HepG2 (cell line): ENCODE results near the gene CFAP90. TPM values are rescaled to one million over a fixed set of nuclear protein-coding genes. Genes with fewer than 3 reads are reported as not detected.

ENCODE experiments used
- ATAC-seq: fragments of 200-7000 bp; cut with Tn5 transposase; 3 replicates; pipeline ENCODE4 v1.9.1; 2020; ENCODE audit warnings: mild to moderate bottlenecking, moderate library complexity
- BruUV-seq: library from RNA; stranded (reverse); fragments of 400-500 nt; replicated peaks from 2 replicates; lab custom pipeline; 2021; lab: Mats Ljungman, UMichigan
- CTCF ChIA-PET: fragments of 300-600 bp; formaldehyde crosslinking; extraction: SDS; loops from one replicate; lab custom pipeline; 2021; ENCODE audit warnings: low total read pairs, inconsistent platforms, low intra/inter-chr PET ratio; lab: Yijun Ruan, JAX
- POLR2A ChIA-PET: fragments of 350-600 bp; sonication (Branson Sonifier 250); formaldehyde crosslinking; loops from one replicate; lab custom pipeline; 2020; ENCODE audit warnings: antibody characterized with exemption, inconsistent platforms; lab: Yijun Ruan, JAX
- DNase-seq: peaks from one replicate; pipeline ENCODE4 v3.0.0-alpha.2; 2015; ENCODE audit warnings: low spot score
- FAIRE-seq: peaks from 3 replicates; lab custom pipeline; 2011; peaks lifted over from hg19 to GRCh38; lab: Jason Lieb, UNC
- H2AFZ ChIP-seq: one replicate; pipeline ENCODE4 v1.6.1; 2011; ENCODE audit warnings: low read length, inconsistent platforms
- H3K27ac ChIP-seq: fragments of 300-600 bp; 3 replicates; pipeline ENCODE4 v1.8.0; 2011; ENCODE audit warnings: mixed run types, mild to moderate bottlenecking, mixed read lengths, low read length, inconsistent platforms; ENCODE audit not compliant: insufficient read depth; ENCODE audit errors: extremely low read length
- H3K27me3 ChIP-seq, 2 experiments: fragments of 200-600 bp in 1 of 2; 2 replicates in 1 of 2; 3 replicates in 1 of 2; pipeline versions ENCODE4 v1.6.0 to v1.8.0; 2011; ENCODE audit warnings: low read length in 2 of 2, mild to moderate bottlenecking in 2 of 2, moderate library complexity in 2 of 2, inconsistent platforms in 1 of 2; ENCODE audit not compliant: insufficient read depth in 2 of 2, control insufficient read depth in 1 of 2
- H3K36me3 ChIP-seq, 2 experiments: fragments of 200-600 bp in 1 of 2; replicated peaks in 1 of 2; 2 replicates in 1 of 2; 3 replicates in 1 of 2; pipeline versions ENCODE4 v1.5.1 to v1.8.0; 2011; ENCODE audit warnings: low read length in 2 of 2, inconsistent platforms in 1 of 2; ENCODE audit not compliant: insufficient read depth in 2 of 2, control insufficient read depth in 1 of 2
- H3K4me1 ChIP-seq: 2 replicates; pipeline ENCODE4 v1.5.1; 2012; ENCODE audit warnings: low read length, inconsistent platforms; ENCODE audit not compliant: insufficient read depth
- H3K4me2 ChIP-seq: 2 replicates; pipeline ENCODE4 v1.6.0; 2011; ENCODE audit warnings: low read depth, low read length, inconsistent platforms
- H3K4me3 ChIP-seq, 3 experiments: fragments of 200-600 bp in 1 of 3; sonication (generic), shearing (Covaris generic) in 1 of 3; replicated peaks in 1 of 3; 2 replicates each; pipeline ENCODE4 v1.5.1; 2011 to 2016; ENCODE audit warnings: low read length in 3 of 3, inconsistent platforms in 2 of 3, low read depth in 2 of 3, mild to moderate bottlenecking in 2 of 3, control low read depth in 1 of 3, mixed read lengths in 1 of 3; ENCODE audit not compliant: insufficient read depth in 1 of 3
- H3K79me2 ChIP-seq: one replicate; pipeline ENCODE4 v1.6.1; 2011; ENCODE audit warnings: low read length, inconsistent platforms; ENCODE audit not compliant: insufficient read depth
- H3K9ac ChIP-seq: 2 replicates; pipeline ENCODE4 v1.6.0; 2011; ENCODE audit warnings: mild to moderate bottlenecking, low read depth, low read length, inconsistent platforms; ENCODE audit not compliant: insufficient read depth
- H3K9me3 ChIP-seq: 2 replicates; pipeline ENCODE4 v1.5.1; 2012; ENCODE audit warnings: mild to moderate bottlenecking, low read length
- H4K20me1 ChIP-seq: 2 replicates; pipeline ENCODE4 v1.6.0; 2011; ENCODE audit warnings: inconsistent platforms, mild to moderate bottlenecking, low read length, moderate library complexity; ENCODE audit not compliant: insufficient read depth
- AKNA ChIP-seq: sonication (generic); formaldehyde crosslinking; IDR thresholded peaks from 2 replicates; pipeline ENCODE4 v1.4.0; 2020; ENCODE audit warnings: missing genetic modification reagents, borderline replicate concordance
- KLF12 ChIP-seq: sonication (generic); formaldehyde crosslinking; IDR thresholded peaks from 2 replicates; pipeline ENCODE4 v1.4.0; 2020; ENCODE audit warnings: missing genetic modification reagents, borderline replicate concordance
- PREB ChIP-seq: sonication (generic); formaldehyde crosslinking; IDR thresholded peaks from 2 replicates; pipeline ENCODE4 v1.4.0; 2020; ENCODE audit warnings: missing genetic modification reagents
- SP140L ChIP-seq: sonication (generic); formaldehyde crosslinking; IDR thresholded peaks from 2 replicates; pipeline ENCODE4 v1.4.0; 2020; ENCODE audit warnings: missing genetic modification reagents, borderline replicate concordance
- ZFP41 ChIP-seq: sonication (generic); formaldehyde crosslinking; IDR thresholded peaks from 2 replicates; pipeline ENCODE4 v1.4.0; 2020; ENCODE audit warnings: mild to moderate bottlenecking, missing genetic modification reagents, borderline replicate concordance
- ZNF260 ChIP-seq: sonication (generic); formaldehyde crosslinking; IDR thresholded peaks from 2 replicates; pipeline ENCODE4 v1.4.0; 2020; ENCODE audit warnings: missing genetic modification reagents, low read depth, mild to moderate bottlenecking, borderline replicate concordance
- ZNF569 ChIP-seq: sonication (generic); formaldehyde crosslinking; IDR thresholded peaks from 2 replicates; pipeline ENCODE4 v1.5.0; 2020; ENCODE audit warnings: mild to moderate bottlenecking, missing genetic modification reagents, moderate library complexity, borderline replicate concordance
- ZNF577 ChIP-seq: sonication (generic); formaldehyde crosslinking; IDR thresholded peaks from 2 replicates; pipeline ENCODE4 v1.4.0; 2020; ENCODE audit warnings: mild to moderate bottlenecking, low read depth, missing genetic modification reagents, borderline replicate concordance
- ZNF589 ChIP-seq: sonication (generic); formaldehyde crosslinking; conservative IDR thresholded peaks from 2 replicates; pipeline ENCODE4 v1.8.0; 2022; ENCODE audit warnings: mild to moderate bottlenecking, moderate library complexity, missing genetic modification reagents
- ZNF878 ChIP-seq: sonication (generic); formaldehyde crosslinking; IDR thresholded peaks from 2 replicates; pipeline ENCODE4 v1.8.1; 2023; ENCODE audit warnings: mild to moderate bottlenecking, missing genetic modification reagents, moderate library complexity
- WGBS: methylation state at CpG from one replicate; pipeline ENCODE4 v1.1.6; 2017; ENCODE audit warnings: low lambda C conversion rate; 5-methylcytosine and 5-hydroxymethylcytosine counted together
- in situ Hi-C: cut with HindIII; loops from 2 replicates; pipeline ENCODE4 v1.10.0; 2017; ENCODE audit warnings: low pct_unique_long_range_greater_than_20kb; ENCODE audit not compliant: extremely low pct_ligation_motif_present
- intact Hi-C: fragments of 100-400 bp; cut with micrococcal nuclease; formaldehyde crosslinking; loops from one replicate; pipeline ENCODE4 v1.10.0; 2022; ENCODE audit not compliant: unreplicated experiment
- polyA plus RNA-seq, 8 experiments: library from polyadenylated mRNA; depleted of rRNA in 3 of 8; stranded (reverse) in 7 of 8; unstranded in 1 of 8; fragments of >200 nt; fragmentation: Illumina TruSeq in 4 of 8; extraction: Trizol in 4 of 8; gene quantifications; 2 replicates each; pipeline versions ENCODE4 v1.2.1 to v1.2.3, GENCODE V29; 2011 to 2016; ENCODE audit warnings: low read depth in 4 of 8, missing spikeins in 1 of 8, mixed read lengths in 1 of 8; ENCODE audit not compliant: insufficient read depth in 1 of 8
- total RNA-seq, 5 experiments: library from RNA; depleted of rRNA; stranded (reverse); fragments of >200 nt; fragmentation: Illumina TruSeq; extraction: Trizol; gene quantifications; 2 replicates each; pipeline ENCODE4 v1.2.3, GENCODE V29; 2016; ENCODE audit warnings: low read depth in 1 of 5
- TF ChIP-seq, protein P1 (sequence below): sonication (generic); formaldehyde crosslinking; IDR thresholded peaks from 2 replicates; pipeline ENCODE4 v1.5.1; 2020; ENCODE audit warnings: missing genetic modification reagents, mild to moderate bottlenecking, borderline replicate concordance
- TF ChIP-seq, protein P2 (sequence below): sonication (generic); formaldehyde crosslinking; IDR thresholded peaks from 2 replicates; pipeline ENCODE4 v1.4.0; 2020; ENCODE audit warnings: missing genetic modification reagents, borderline replicate concordance

The CFAP90 gene
- total and polyA plus RNA-seq, 2 of the 13 experiments (the other 11 are each of a cell fraction or from before 2014, with no cell fraction given) = 0.11 TPM; not detected in 1

GRCh38 chr5:7827610-7828009, 23.3 kb downstream of the CFAP90 start:
- Histone ChIP-seq H3K4me1 (no peaks in the 10 kb centered on the region), H3K79me2 (no peaks in the 10 kb centered on the region), H4K20me1 (no peaks in the 10 kb centered on the region), H3K36me3 (no peaks in the 10 kb centered on the region), H3K27ac (no peak overlapping the region), H3K27me3 (peaks cover 3 to 53% of the 10 kb centered on the region in 2 experiments; a peak in 4 of 5 replicates), H3K9ac (no peak overlapping the region), H3K4me2 (no peak overlapping the region), H3K4me3 (no peak overlapping the region), H3K9me3 (no peaks in the 10 kb centered on the region), H2AFZ (no peak overlapping the region)
- ATAC-seq (no peak; the same call in 2 of the 3 replicates), FAIRE-seq (no peak), DNase-seq (no peak)
- no TSS peak for BruUV-seq
- in situ Hi-C loops = no loop called here
- ChIA-PET CTCF (no interaction called here), POLR2A (no interaction called here)
- 21% methylated on average over 6 of the region's 6 CpGs for WGBS
- intact Hi-C loops = no loop called here
- TF ChIP-seq, protein P1, sequence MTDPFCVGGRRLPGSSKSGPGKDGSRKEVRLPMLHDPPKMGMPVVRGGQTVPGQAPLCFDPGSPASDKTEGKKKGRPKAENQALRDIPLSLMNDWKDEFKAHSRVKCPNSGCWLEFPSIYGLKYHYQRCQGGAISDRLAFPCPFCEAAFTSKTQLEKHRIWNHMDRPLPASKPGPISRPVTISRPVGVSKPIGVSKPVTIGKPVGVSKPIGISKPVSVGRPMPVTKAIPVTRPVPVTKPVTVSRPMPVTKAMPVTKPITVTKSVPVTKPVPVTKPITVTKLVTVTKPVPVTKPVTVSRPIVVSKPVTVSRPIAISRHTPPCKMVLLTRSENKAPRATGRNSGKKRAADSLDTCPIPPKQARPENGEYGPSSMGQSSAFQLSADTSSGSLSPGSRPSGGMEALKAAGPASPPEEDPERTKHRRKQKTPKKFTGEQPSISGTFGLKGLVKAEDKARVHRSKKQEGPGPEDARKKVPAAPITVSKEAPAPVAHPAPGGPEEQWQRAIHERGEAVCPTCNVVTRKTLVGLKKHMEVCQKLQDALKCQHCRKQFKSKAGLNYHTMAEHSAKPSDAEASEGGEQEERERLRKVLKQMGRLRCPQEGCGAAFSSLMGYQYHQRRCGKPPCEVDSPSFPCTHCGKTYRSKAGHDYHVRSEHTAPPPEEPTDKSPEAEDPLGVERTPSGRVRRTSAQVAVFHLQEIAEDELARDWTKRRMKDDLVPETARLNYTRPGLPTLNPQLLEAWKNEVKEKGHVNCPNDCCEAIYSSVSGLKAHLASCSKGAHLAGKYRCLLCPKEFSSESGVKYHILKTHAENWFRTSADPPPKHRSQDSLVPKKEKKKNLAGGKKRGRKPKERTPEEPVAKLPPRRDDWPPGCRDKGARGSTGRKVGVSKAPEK = no peak
- TF ChIP-seq AKNA (CRISPR knock-in tag) = no peak
- TF ChIP-seq, protein P2, sequence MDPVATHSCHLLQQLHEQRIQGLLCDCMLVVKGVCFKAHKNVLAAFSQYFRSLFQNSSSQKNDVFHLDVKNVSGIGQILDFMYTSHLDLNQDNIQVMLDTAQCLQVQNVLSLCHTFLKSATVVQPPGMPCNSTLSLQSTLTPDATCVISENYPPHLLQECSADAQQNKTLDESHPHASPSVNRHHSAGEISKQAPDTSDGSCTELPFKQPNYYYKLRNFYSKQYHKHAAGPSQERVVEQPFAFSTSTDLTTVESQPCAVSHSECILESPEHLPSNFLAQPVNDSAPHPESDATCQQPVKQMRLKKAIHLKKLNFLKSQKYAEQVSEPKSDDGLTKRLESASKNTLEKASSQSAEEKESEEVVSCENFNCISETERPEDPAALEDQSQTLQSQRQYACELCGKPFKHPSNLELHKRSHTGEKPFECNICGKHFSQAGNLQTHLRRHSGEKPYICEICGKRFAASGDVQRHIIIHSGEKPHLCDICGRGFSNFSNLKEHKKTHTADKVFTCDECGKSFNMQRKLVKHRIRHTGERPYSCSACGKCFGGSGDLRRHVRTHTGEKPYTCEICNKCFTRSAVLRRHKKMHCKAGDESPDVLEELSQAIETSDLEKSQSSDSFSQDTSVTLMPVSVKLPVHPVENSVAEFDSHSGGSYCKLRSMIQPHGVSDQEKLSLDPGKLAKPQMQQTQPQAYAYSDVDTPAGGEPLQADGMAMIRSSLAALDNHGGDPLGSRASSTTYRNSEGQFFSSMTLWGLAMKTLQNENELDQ = no peak
- no peak for TF ChIP-seq PREB (CRISPR knock-in tag)
- no peak for TF ChIP-seq ZNF577 (CRISPR knock-in tag)
- TF ChIP-seq ZNF589 (CRISPR knock-in tag) = no peak
- TF ChIP-seq KLF12 (CRISPR knock-in tag) = no peak
- no peak for TF ChIP-seq ZNF260
- TF ChIP-seq ZFP41 (CRISPR knock-in tag) = no peak
- TF ChIP-seq ZNF878 = no peak
- TF ChIP-seq ZNF569 = no peak
- no peak for TF ChIP-seq SP140L (CRISPR knock-in tag)
